GM12874 (cell line): Measurements from ENCODE around the gene STAT5B.

Source experiments
- TF ChIP-seq, protein P1 (sequence below): IDR thresholded peaks from 2 replicates; pipeline ENCODE4 v1.5.1; 2011; ENCODE audit warnings: low read depth, mild to moderate bottlenecking, control low read depth, low read length, moderate library complexity; ENCODE audit not compliant: insufficient read depth

Gene STAT5B

DNA sequence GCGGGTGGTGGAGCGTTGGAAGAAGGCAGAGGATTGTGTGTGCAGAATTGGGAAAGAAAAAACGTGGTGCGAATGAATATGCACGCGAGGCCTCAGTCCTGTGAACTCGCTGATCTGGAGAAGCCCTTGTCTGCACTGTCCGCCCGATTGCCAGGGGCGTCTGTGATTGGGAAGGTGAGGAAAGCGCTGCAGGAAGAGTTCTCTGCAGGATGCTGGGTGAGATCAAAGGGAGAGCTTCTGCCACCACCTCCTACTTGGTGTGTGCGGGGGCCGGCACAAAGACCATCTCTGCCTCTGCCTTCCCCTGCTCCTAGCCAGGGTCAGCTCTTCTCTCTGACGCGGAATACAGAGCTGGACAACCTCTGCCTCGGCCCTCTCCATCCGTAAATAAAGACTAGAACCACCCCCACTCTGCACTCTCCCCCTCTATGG is 120.6 kb downstream of the STAT5B start:
- TF ChIP-seq, protein P1, sequence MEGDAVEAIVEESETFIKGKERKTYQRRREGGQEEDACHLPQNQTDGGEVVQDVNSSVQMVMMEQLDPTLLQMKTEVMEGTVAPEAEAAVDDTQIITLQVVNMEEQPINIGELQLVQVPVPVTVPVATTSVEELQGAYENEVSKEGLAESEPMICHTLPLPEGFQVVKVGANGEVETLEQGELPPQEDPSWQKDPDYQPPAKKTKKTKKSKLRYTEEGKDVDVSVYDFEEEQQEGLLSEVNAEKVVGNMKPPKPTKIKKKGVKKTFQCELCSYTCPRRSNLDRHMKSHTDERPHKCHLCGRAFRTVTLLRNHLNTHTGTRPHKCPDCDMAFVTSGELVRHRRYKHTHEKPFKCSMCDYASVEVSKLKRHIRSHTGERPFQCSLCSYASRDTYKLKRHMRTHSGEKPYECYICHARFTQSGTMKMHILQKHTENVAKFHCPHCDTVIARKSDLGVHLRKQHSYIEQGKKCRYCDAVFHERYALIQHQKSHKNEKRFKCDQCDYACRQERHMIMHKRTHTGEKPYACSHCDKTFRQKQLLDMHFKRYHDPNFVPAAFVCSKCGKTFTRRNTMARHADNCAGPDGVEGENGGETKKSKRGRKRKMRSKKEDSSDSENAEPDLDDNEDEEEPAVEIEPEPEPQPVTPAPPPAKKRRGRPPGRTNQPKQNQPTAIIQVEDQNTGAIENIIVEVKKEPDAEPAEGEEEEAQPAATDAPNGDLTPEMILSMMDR, result no peak

DNA sequence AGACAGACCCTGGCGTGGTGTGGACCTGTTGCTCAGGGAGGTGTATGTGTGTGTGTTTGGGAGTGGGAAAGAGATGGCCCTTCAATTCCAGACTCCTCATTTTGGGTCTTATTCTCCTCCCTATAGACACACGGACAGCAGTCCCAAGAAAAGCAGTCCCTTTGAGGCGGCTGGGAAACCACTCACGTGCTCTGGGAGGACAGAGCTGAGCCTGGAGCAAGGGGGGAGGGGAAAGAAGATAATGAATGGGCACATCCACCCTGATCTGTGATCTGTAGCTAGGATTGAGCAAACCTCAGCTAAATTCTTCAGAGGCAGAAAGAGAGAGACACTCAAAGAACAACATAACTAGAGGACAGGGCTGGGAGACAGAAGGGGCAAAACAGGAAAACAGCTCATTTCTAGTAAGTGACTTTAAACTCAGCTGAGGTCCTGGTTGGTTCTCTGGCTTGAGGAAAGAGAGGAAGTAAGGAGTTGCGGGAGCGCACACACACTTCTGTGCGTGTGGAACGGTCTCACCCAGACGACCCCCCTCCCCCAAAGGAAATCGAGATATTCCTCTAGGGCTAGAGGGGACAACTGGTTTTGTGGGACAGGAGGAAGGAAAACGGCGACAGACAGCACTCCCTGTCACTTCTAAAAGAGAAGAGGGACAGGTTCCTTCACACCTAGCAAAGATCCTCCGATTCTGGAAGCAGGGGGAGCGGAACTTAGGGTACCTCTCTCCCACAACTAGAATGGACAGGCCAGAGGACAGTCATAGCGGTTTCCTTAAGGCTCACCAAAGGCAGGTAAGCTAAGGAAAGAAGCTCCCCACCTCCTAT is 122.1 kb downstream of the STAT5B start:
- TF ChIP-seq, protein P1, result no peak
